Stimulated activated CD4-positive, alpha-beta T cell treated with anti-CD3 and anti-CD28 coated beads, Interleukin-2, amount 100 ng/mL, for 48 hours (primary cell): ENCODE results near the gene CERS6.

ENCODE experiments used
- DNase-seq, 2 donors: peaks; one replicate each; pipeline ENCODE4 v3.0.0-alpha.2; 2020

CERS6 gene

GRCh38 chr2:168573128-168573903 is 117.2 kb downstream of the CERS6 start:
- DNase-seq, result no peak

- DNase-seq, result no peak
Measured at GRCh38 chr2:168574856-168575630, 119.0 kb downstream of the CERS6 start.

GRCh38 chr2:168577885-168578284 is 121.8 kb downstream of the CERS6 start:
- no peak for DNase-seq

- no peak for DNase-seq
Measured at GRCh38 chr2:168583064-168583709, 127.1 kb downstream of the CERS6 start.

- DNase-seq, result no peak
Measured at GRCh38 chr2:168583710-168584521, 127.8 kb downstream of the CERS6 start.

- DNase-seq, result no peak
Measured at GRCh38 chr2:168584911-168585310, 128.8 kb downstream of the CERS6 start.

- DNase-seq, result no peak
Measured at GRCh38 chr2:168585700-168586099, 129.6 kb downstream of the CERS6 start.

- no peak for DNase-seq
Measured at GRCh38 chr2:168587307-168587706, 131.2 kb downstream of the CERS6 start.

GRCh38 chr2:168589236-168590211 is 133.5 kb downstream of the CERS6 start:
- no peak for DNase-seq

GRCh38 chr2:168592181-168592831 is 136.2 kb downstream of the CERS6 start:
- no peak for DNase-seq

GRCh38 chr2:168593713-168594112 is 137.6 kb downstream of the CERS6 start:
- no peak for DNase-seq

- no peak for DNase-seq
Measured at GRCh38 chr2:168594778-168595177, 138.7 kb downstream of the CERS6 start.

GRCh38 chr2:168596881-168597655 is 141.0 kb downstream of the CERS6 start:
- DNase-seq, result peak in 1 of 2 donors; percentile 4

GRCh38 chr2:168599738-168600137 is 143.7 kb downstream of the CERS6 start:
- no peak for DNase-seq

- no peak for DNase-seq
Measured at GRCh38 chr2:168600949-168601348, 144.9 kb downstream of the CERS6 start.

GRCh38 chr2:168601741-168602140 is 145.7 kb downstream of the CERS6 start:
- no peak for DNase-seq

- no peak for DNase-seq
Measured at GRCh38 chr2:168602379-168602778, 146.3 kb downstream of the CERS6 start.

- DNase-seq, result no peak
Measured at GRCh38 chr2:168602846-168603401, 146.9 kb downstream of the CERS6 start.

- DNase-seq, result no peak
Measured at GRCh38 chr2:168603439-168603961, 147.4 kb downstream of the CERS6 start.

GRCh38 chr2:168604252-168604651 is 148.2 kb downstream of the CERS6 start:
- no peak for DNase-seq
